Limb (tissue), 2 donors: ENCODE results near the gene SDK2.

Experiments used
- DNase-seq, 2 donors: peaks; one replicate each; pipeline ENCODE4 v3.0.0-alpha.2; 2016; ENCODE audit errors: extremely low spot score in 2 of 2

SDK2 gene

GRCh38 chr17:73654241-73654640 is 10.0 kb upstream of the SDK2 start:
- no peak for DNase-seq

- DNase-seq, result no peak
Measured at GRCh38 chr17:73653810-73654209, 9.6 kb upstream of the SDK2 start.

GRCh38 chr17:73652886-73653480 is 8.7 kb upstream of the SDK2 start:
- DNase-seq, result no peak

GRCh38 chr17:73650617-73651200 is 6.5 kb upstream of the SDK2 start:
- DNase-seq, result no peak

GRCh38 chr17:73650140-73650539 is 5.9 kb upstream of the SDK2 start:
- DNase-seq, result no peak

- no peak for DNase-seq
Measured at GRCh38 chr17:73648974-73649373, 4.7 kb upstream of the SDK2 start.

- DNase-seq, result no peak
Measured at GRCh38 chr17:73648543-73648820, 4.2 kb upstream of the SDK2 start.

- DNase-seq, result no peak
Measured at GRCh38 chr17:73647772-73648542, 3.7 kb upstream of the SDK2 start.

GRCh38 chr17:73647301-73647695 is 3.1 kb upstream of the SDK2 start:
- DNase-seq, result peak in 1 of 2 donors; percentile 30

- peak in 1 of 2 donors; percentile 60 for DNase-seq
Measured at GRCh38 chr17:73646409-73647300, 2.4 kb upstream of the SDK2 start.

- DNase-seq, result peak; percentile 61 to 87
Measured at GRCh38 chr17:73645050-73645871, 1.0 kb upstream of the SDK2 start.

- no peak for DNase-seq
Measured at GRCh38 chr17:73643852-73644144, 447 bp downstream of the SDK2 start.

- peak in 1 of 2 donors; percentile 75 for DNase-seq
Measured at GRCh38 chr17:73643001-73643851, 1.0 kb downstream of the SDK2 start.

- DNase-seq, result no peak
Measured at GRCh38 chr17:73642659-73643000, 1.6 kb downstream of the SDK2 start.

- peak in 1 of 2 donors; percentile 36 for DNase-seq
Measured at GRCh38 chr17:73641826-73642600, 2.2 kb downstream of the SDK2 start.

- DNase-seq, result peak in 1 of 2 donors; percentile 28
Measured at GRCh38 chr17:73640691-73641090, 3.6 kb downstream of the SDK2 start.

- peak in 1 of 2 donors; percentile 47 for DNase-seq
Measured at GRCh38 chr17:73639932-73640331, 4.3 kb downstream of the SDK2 start.

GRCh38 chr17:73639322-73639721 is 4.9 kb downstream of the SDK2 start:
- peak in 1 of 2 donors; percentile 55 for DNase-seq

GRCh38 chr17:73638556-73638955 is 5.7 kb downstream of the SDK2 start:
- DNase-seq, result no peak

GRCh38 chr17:73637866-73638265 is 6.4 kb downstream of the SDK2 start:
- DNase-seq, result no peak
